Measurements from ENCODE around the gene ARV1.

Gene ARV1

DNA sequence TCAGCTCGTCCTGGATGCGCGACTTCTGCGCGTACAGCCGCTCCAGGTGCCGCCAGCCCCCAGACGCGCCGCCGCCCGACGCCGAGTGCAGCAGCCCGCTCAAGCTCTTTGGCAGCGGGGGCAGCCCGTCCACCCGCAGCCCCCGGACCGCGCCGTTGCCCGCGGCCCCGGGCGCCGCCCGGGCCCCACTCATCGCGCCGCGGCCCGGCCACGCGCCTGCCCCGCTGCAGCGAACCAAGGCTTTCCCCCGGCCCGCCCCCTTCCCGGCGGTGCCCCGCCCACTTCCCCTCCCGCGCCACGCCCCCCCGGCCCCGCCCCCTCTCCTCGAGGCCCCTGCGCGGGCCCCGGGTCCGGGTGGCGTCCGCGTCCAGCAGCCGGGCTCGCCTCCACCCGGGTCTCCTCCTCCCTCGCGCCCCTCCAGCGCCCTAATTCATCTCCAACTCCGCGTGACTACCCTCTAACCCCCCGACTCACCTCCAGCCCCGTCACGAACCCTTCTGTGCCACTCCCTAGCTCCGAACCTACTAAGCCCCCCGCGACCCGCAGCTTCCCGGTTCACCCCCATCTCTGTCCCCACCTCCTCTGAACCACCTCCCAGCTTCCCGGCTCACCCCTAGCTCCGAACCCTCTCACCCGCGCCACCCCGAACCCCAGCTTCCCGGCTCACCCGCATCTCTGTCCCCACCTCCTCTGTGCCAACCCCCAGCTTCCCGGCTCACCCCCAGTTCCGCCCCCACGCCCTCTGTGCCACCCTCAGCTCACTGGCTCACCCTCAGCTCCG, 61.3 kb downstream of the ARV1 start, which contains the start of gene FAM89A:
TSS of gene FAM89A (minus strand) at position 236 of the 781 bp plus-strand sequence. CDS start at position 193, 43 bp downstream.
- TF ChIP-seq, protein P1, sequence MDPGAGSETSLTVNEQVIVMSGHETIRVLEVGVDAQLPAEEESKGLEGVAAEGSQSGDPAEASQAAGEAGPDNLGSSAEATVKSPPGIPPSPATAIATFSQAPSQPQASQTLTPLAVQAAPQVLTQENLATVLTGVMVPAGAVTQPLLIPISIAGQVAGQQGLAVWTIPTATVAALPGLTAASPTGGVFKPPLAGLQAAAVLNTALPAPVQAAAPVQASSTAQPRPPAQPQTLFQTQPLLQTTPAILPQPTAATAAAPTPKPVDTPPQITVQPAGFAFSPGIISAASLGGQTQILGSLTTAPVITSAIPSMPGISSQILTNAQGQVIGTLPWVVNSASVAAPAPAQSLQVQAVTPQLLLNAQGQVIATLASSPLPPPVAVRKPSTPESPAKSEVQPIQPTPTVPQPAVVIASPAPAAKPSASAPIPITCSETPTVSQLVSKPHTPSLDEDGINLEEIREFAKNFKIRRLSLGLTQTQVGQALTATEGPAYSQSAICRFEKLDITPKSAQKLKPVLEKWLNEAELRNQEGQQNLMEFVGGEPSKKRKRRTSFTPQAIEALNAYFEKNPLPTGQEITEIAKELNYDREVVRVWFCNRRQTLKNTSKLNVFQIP (CRISPR knock-in tag; IDR thresholded peaks at IDR 0.05; ENCODE audit: borderline replicate concordance, low read depth): no peak
- TF ChIP-seq ESRRG (CRISPR knock-in tag; IDR thresholded peaks at IDR 0.05): no peak
- TF ChIP-seq PPARA (CRISPR knock-in tag; IDR thresholded peaks at IDR 0.05; ENCODE audit: borderline replicate concordance): no peak
- TF ChIP-seq CSDC2 (CRISPR knock-in tag; IDR thresholded peaks at IDR 0.05): no peak
- TF ChIP-seq, protein P2, sequence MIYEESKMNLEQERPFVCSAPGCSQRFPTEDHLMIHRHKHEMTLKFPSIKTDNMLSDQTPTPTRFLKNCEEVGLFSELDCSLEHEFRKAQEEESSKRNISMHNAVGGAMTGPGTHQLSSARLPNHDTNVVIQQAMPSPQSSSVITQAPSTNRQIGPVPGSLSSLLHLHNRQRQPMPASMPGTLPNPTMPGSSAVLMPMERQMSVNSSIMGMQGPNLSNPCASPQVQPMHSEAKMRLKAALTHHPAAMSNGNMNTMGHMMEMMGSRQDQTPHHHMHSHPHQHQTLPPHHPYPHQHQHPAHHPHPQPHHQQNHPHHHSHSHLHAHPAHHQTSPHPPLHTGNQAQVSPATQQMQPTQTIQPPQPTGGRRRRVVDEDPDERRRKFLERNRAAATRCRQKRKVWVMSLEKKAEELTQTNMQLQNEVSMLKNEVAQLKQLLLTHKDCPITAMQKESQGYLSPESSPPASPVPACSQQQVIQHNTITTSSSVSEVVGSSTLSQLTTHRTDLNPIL (CRISPR knock-in tag; IDR thresholded peaks at IDR 0.05; ENCODE audit: low read depth): no peak
- no peak for TF ChIP-seq ZC3H10 (CRISPR knock-in tag; IDR thresholded peaks at IDR 0.05)
- no peak for TF ChIP-seq ZNF565 (CRISPR knock-in tag; conservative IDR thresholded peaks at IDR 0.05; ENCODE audit: low read depth)
- TF ChIP-seq, protein P3, sequence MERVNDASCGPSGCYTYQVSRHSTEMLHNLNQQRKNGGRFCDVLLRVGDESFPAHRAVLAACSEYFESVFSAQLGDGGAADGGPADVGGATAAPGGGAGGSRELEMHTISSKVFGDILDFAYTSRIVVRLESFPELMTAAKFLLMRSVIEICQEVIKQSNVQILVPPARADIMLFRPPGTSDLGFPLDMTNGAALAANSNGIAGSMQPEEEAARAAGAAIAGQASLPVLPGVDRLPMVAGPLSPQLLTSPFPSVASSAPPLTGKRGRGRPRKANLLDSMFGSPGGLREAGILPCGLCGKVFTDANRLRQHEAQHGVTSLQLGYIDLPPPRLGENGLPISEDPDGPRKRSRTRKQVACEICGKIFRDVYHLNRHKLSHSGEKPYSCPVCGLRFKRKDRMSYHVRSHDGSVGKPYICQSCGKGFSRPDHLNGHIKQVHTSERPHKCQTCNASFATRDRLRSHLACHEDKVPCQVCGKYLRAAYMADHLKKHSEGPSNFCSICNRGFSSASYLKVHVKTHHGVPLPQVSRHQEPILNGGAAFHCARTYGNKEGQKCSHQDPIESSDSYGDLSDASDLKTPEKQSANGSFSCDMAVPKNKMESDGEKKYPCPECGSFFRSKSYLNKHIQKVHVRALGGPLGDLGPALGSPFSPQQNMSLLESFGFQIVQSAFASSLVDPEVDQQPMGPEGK (CRISPR knock-in tag; IDR thresholded peaks at IDR 0.05; ENCODE audit: borderline replicate concordance): no peak
- TF ChIP-seq ZNF8 (CRISPR knock-in tag; IDR thresholded peaks at IDR 0.05): no peak
- no peak for TF ChIP-seq ARNTL (CRISPR knock-in tag; IDR thresholded peaks at IDR 0.05; ENCODE audit: borderline replicate concordance, low read depth)
- no peak for TF ChIP-seq SNAI2 (CRISPR knock-in tag; IDR thresholded peaks at IDR 0.05)
- ATAC-seq: peak; percentile 31; the same call in 2 of the 3 replicates

DNA sequence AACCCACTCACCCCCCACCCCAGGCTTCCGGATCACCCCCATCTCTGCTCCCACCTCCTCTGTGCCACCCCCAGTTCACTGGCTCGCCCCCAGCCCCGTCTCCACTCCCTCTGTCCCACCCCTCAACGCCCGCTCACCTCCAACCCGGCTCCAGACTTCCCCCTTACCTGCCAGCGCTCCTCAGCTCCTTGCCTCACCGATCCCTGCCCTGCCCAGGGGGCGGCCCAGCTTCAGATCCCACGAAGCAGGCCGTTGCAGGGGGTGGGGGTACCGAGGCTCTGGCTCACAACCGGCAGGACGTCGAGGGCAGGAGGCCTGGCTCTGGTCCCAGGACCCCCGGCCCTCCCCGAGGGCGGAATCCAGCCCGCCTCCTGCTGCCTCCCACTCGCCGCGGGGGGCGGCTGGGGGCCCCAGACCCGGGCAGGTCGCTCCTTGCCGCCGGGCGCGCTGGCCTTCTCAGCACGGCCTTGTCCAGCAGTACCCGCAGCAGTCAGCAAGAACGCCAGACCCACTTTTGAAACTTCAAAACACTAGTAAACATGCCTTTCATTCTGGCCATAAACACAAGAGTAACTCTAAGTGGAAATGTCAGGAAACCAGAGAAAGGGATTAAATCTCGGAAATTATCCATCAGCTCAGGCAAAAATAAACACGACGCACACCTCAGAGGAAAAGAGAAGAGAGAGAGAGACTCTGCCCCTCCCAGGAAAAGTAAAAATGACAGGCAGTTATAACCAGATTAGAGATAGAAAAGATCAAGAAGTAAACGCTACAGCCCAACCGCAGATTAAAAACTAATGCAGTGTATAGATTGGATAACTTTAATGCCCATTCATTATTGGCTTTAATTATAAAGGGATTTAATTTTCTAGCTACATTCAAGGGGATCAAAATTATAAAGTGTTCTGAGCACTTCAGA, 62.2 kb downstream of the ARV1 start:
- TF ChIP-seq OSR1 (CRISPR knock-in tag; IDR thresholded peaks at IDR 0.05) (no peak), ARNTL (CRISPR knock-in tag; IDR thresholded peaks at IDR 0.05; ENCODE audit: borderline replicate concordance, low read depth) (no peak), ZC3H10 (CRISPR knock-in tag; IDR thresholded peaks at IDR 0.05) (no peak), ZNF565 (CRISPR knock-in tag; conservative IDR thresholded peaks at IDR 0.05; ENCODE audit: low read depth) (no peak), ZFP3 (CRISPR knock-in tag; IDR thresholded peaks at IDR 0.05) (no peak), ZFP30 (CRISPR knock-in tag; IDR thresholded peaks at IDR 0.05) (no peak), ESRRG (CRISPR knock-in tag; IDR thresholded peaks at IDR 0.05) (no peak), ZNF70 (CRISPR knock-in tag; IDR thresholded peaks at IDR 0.05) (no peak)
- TF ChIP-seq, protein P4, sequence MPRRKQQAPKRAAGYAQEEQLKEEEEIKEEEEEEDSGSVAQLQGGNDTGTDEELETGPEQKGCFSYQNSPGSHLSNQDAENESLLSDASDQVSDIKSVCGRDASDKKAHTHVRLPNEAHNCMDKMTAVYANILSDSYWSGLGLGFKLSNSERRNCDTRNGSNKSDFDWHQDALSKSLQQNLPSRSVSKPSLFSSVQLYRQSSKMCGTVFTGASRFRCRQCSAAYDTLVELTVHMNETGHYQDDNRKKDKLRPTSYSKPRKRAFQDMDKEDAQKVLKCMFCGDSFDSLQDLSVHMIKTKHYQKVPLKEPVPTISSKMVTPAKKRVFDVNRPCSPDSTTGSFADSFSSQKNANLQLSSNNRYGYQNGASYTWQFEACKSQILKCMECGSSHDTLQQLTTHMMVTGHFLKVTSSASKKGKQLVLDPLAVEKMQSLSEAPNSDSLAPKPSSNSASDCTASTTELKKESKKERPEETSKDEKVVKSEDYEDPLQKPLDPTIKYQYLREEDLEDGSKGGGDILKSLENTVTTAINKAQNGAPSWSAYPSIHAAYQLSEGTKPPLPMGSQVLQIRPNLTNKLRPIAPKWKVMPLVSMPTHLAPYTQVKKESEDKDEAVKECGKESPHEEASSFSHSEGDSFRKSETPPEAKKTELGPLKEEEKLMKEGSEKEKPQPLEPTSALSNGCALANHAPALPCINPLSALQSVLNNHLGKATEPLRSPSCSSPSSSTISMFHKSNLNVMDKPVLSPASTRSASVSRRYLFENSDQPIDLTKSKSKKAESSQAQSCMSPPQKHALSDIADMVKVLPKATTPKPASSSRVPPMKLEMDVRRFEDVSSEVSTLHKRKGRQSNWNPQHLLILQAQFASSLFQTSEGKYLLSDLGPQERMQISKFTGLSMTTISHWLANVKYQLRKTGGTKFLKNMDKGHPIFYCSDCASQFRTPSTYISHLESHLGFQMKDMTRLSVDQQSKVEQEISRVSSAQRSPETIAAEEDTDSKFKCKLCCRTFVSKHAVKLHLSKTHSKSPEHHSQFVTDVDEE (CRISPR knock-in tag; IDR thresholded peaks at IDR 0.05): no peak
- TF ChIP-seq, protein P1 (CRISPR knock-in tag; IDR thresholded peaks at IDR 0.05; ENCODE audit: borderline replicate concordance, low read depth): no peak
- ATAC-seq: peak; percentile 25; the same call in 2 of the 3 replicates

DNA sequence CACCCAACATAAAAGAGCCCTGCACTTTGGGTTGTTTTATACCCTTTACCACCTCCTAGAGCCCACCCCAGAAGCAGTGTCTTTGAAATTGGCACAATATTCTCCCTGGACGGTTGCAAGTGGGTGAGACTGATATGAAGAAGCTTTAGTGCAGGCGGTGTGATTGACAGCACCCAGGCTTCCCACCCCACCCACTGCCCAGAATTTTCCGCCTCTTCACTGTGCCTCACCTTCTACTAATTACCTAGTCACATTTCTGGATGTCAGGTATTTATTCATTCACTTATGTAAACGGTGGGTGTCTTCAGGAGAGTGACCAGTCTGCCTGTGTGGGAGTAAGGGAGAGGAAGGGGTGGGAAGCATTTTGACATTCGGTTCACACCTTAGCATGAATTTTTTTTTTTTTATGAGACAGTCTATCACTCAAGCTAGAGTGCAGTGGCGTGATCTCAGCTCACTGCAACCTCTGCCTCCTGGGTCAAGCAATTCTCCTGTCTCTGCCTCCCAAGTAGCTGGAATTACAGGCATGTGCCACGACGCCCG, 62.9 kb downstream of the ARV1 start:
- no peak for ATAC-seq
- TF ChIP-seq, protein P1 (CRISPR knock-in tag; IDR thresholded peaks at IDR 0.05; ENCODE audit: borderline replicate concordance, low read depth): no peak
- TF ChIP-seq, protein P2 (CRISPR knock-in tag; IDR thresholded peaks at IDR 0.05; ENCODE audit: low read depth): no peak
- TF ChIP-seq TCF4 (CRISPR knock-in tag; IDR thresholded peaks at IDR 0.05; ENCODE audit: borderline replicate concordance) (no peak), ZFP3 (CRISPR knock-in tag; IDR thresholded peaks at IDR 0.05) (no peak), ZFP30 (CRISPR knock-in tag; IDR thresholded peaks at IDR 0.05) (no peak), RARB (CRISPR knock-in tag; IDR thresholded peaks at IDR 0.05) (no peak), ZNF8 (CRISPR knock-in tag; IDR thresholded peaks at IDR 0.05) (no peak)
- TF ChIP-seq, protein P5, sequence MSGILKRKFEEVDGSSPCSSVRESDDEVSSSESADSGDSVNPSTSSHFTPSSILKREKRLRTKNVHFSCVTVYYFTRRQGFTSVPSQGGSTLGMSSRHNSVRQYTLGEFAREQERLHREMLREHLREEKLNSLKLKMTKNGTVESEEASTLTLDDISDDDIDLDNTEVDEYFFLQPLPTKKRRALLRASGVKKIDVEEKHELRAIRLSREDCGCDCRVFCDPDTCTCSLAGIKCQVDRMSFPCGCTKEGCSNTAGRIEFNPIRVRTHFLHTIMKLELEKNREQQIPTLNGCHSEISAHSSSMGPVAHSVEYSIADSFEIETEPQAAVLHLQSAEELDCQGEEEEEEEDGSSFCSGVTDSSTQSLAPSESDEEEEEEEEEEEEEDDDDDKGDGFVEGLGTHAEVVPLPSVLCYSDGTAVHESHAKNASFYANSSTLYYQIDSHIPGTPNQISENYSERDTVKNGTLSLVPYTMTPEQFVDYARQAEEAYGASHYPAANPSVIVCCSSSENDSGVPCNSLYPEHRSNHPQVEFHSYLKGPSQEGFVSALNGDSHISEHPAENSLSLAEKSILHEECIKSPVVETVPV (CRISPR knock-in tag; IDR thresholded peaks at IDR 0.05): no peak
